Mesendoderm (in vitro differentiated cells): ENCODE data around the gene SREK1.

Source experiments
- DNase-seq: peaks from one replicate; pipeline ENCODE4 v3.0.0; 2013
- H2AK5ac ChIP-seq: 2 replicates; pipeline ENCODE4 v1.6.1; 2013; ENCODE audit warnings: low read length, inconsistent platforms
- H2BK120ac ChIP-seq: 2 replicates; pipeline ENCODE4 v1.6.1; 2013; ENCODE audit warnings: low read depth, mild to moderate bottlenecking, low read length, moderate library complexity, mixed read lengths
- H2BK15ac ChIP-seq: replicated peaks from 2 replicates; pipeline ENCODE4 v1.6.1; 2013; ENCODE audit warnings: low read depth, mild to moderate bottlenecking, moderate library complexity
- H2BK5ac ChIP-seq: 2 replicates; pipeline ENCODE4 v1.6.1; 2013; ENCODE audit warnings: low read length, inconsistent platforms
- H3K18ac ChIP-seq: 2 replicates; pipeline ENCODE4 v1.6.1; 2013; ENCODE audit warnings: mild to moderate bottlenecking, low read length, mixed read lengths
- H3K23ac ChIP-seq: one replicate; pipeline ENCODE4 v1.6.1; 2013; ENCODE audit warnings: low read length
- H3K27ac ChIP-seq: 2 replicates; pipeline ENCODE4 v1.5.1; 2013; ENCODE audit warnings: low read depth, mild to moderate bottlenecking, inconsistent platforms, low read length, moderate library complexity
- H3K27me3 ChIP-seq: 2 replicates; pipeline ENCODE4 v1.6.1; 2013; ENCODE audit warnings: low read length, control low read depth, mild to moderate bottlenecking, inconsistent platforms; ENCODE audit not compliant: insufficient read depth, poor library complexity
- H3K36me3 ChIP-seq: 2 replicates; pipeline ENCODE4 v1.6.1; 2013; ENCODE audit warnings: low read length, inconsistent platforms; ENCODE audit not compliant: control insufficient read depth, insufficient read depth
- H3K4ac ChIP-seq: one replicate; pipeline ENCODE4 v1.6.1; 2013; ENCODE audit warnings: low read depth, mild to moderate bottlenecking, low read length, moderate library complexity
- H3K4me1 ChIP-seq: 2 replicates; pipeline ENCODE4 v1.6.1; 2013; ENCODE audit warnings: low read depth, low read length, inconsistent platforms; ENCODE audit not compliant: control insufficient read depth
- H3K4me2 ChIP-seq: 2 replicates; pipeline ENCODE4 v1.6.1; 2013; ENCODE audit warnings: low read length
- H3K4me3 ChIP-seq: 2 replicates; pipeline ENCODE4 v1.5.1; 2013; ENCODE audit warnings: mild to moderate bottlenecking, low read length
- H3K56ac ChIP-seq: one replicate; pipeline ENCODE4 v1.6.1; 2013; ENCODE audit warnings: low read length
- H3K79me1 ChIP-seq: 2 replicates; pipeline ENCODE4 v1.6.1; 2013; ENCODE audit warnings: low read length, inconsistent platforms
- H3K79me2 ChIP-seq: 2 replicates; pipeline ENCODE4 v1.6.1; 2013; ENCODE audit warnings: mild to moderate bottlenecking, low read length; ENCODE audit not compliant: control insufficient read depth, insufficient read depth
- H3K9ac ChIP-seq: 2 replicates; pipeline ENCODE4 v1.6.1; 2013; ENCODE audit warnings: low read length, inconsistent platforms
- H4K5ac ChIP-seq: one replicate; pipeline ENCODE4 v1.6.1; 2013; ENCODE audit warnings: low read length
- H4K8ac ChIP-seq: one replicate; pipeline ENCODE4 v1.6.1; 2013; ENCODE audit warnings: low read depth, mild to moderate bottlenecking, control low read depth, low read length, moderate library complexity
- WGBS: extraction: QIAGEN DNeasy Blood & Tissue Kit; methylation state at CpG from one replicate; pipeline ENCODE4 v1.1.7; 2013; ENCODE audit warnings: low lambda C conversion rate, missing lambda C conversion rate; ENCODE audit not compliant: insufficient coverage; ENCODE audit errors: extremely low coverage; 5-methylcytosine and 5-hydroxymethylcytosine counted together

Gene SREK1

GRCh38 chr5:66139318-66139712 is 4.8 kb upstream of the SREK1 start:
- Histone ChIP-seq H3K4me2 (no peak overlapping the region), H2BK15ac (no peak overlapping the region), H4K8ac (no peak overlapping the region), H3K23ac (no peak overlapping the region), H3K4me3 (no peak overlapping the region), H3K18ac (no peak overlapping the region), H3K36me3 (no peaks in the 10 kb centered on the region), H3K56ac (no peak overlapping the region), H3K27ac (no peak overlapping the region), H4K5ac (no peak overlapping the region), H3K4me1 (peaks cover 3% of the 10 kb centered on the region), H3K79me2 (no peaks in the 10 kb centered on the region), H3K79me1 (no peaks in the 10 kb centered on the region), H2BK5ac (no peak overlapping the region), H3K4ac (no peak overlapping the region), H2AK5ac (no peak overlapping the region), H2BK120ac (no peak overlapping the region), H3K27me3 (no peaks in the 10 kb centered on the region), H3K9ac (no peak overlapping the region)
- WGBS, result no CpG with 5 or more reads among the region's 2 CpGs
- DNase-seq, result no peak

GRCh38 chr5:66142417-66142816 is 1.7 kb upstream of the SREK1 start:
- Histone ChIP-seq H3K23ac (no peak overlapping the region), H2BK5ac (no peak overlapping the region), H3K27me3 (no peaks in the 10 kb centered on the region), H2BK120ac (no peak overlapping the region), H3K27ac (no peak overlapping the region), H4K5ac (no peak overlapping the region), H3K79me1 (no peaks in the 10 kb centered on the region), H3K4me2 (no peak overlapping the region), H3K4me1 (peaks cover 3% of the 10 kb centered on the region), H3K4me3 (no peak overlapping the region), H3K9ac (no peak overlapping the region), H3K79me2 (peaks cover 17% of the 10 kb centered on the region), H2AK5ac (no peak overlapping the region), H4K8ac (no peak overlapping the region), H2BK15ac (no peak overlapping the region), H3K4ac (no peak overlapping the region), H3K18ac (no peak overlapping the region), H3K36me3 (no peaks in the 10 kb centered on the region), H3K56ac (no peak overlapping the region)
- DNase-seq, result no peak
- no CpG with 5 or more reads among the region's 2 CpGs for WGBS

GRCh38 chr5:66143473-66144073 is 527 bp upstream of the SREK1 start:
- peak overlapping the region; percentile 69 for H3K27ac ChIP-seq
- H2BK5ac ChIP-seq, result no peak overlapping the region
- peak overlapping the region; percentile 75 for H3K4me2 ChIP-seq
- no peak overlapping the region for H4K5ac ChIP-seq
- peak; percentile 15 for DNase-seq
- H2BK15ac ChIP-seq, result no peak overlapping the region
- H3K4ac ChIP-seq, result peak overlapping the region; percentile 87
- no peak overlapping the region for H2AK5ac ChIP-seq
- peak overlapping the region; percentile 90 for H3K9ac ChIP-seq
- H3K79me2 ChIP-seq, result peaks cover 23% of the 10 kb centered on the region
- no peaks in the 10 kb centered on the region for H3K79me1 ChIP-seq
- H3K36me3 ChIP-seq, result no peaks in the 10 kb centered on the region
- H2BK120ac ChIP-seq, result peak overlapping the region; percentile 83
- WGBS, result no CpG with 5 or more reads among the region's 16 CpGs
- peak overlapping the region; percentile 94 for H3K56ac ChIP-seq
- H3K4me1 ChIP-seq, result peaks cover 3% of the 10 kb centered on the region
- no peak overlapping the region for H3K23ac ChIP-seq
- H3K4me3 ChIP-seq, result peak overlapping the region; percentile 78
- peak overlapping the region; percentile 98 for H3K18ac ChIP-seq
- no peak overlapping the region for H4K8ac ChIP-seq
- no peaks in the 10 kb centered on the region for H3K27me3 ChIP-seq

GRCh38 chr5:66144834-66145390 is 812 bp downstream of the SREK1 start:
- peak overlapping the region; percentile 74 for H3K4ac ChIP-seq
- no peak overlapping the region for H2BK15ac ChIP-seq
- H3K36me3 ChIP-seq, result no peaks in the 10 kb centered on the region
- no peak overlapping the region for H2BK120ac ChIP-seq
- WGBS, result no CpG with 5 or more reads among the region's 22 CpGs
- peak overlapping the region; percentile 73 for H2BK5ac ChIP-seq
- H3K18ac ChIP-seq, result peak overlapping the region; percentile 91
- no peak overlapping the region for H2AK5ac ChIP-seq
- H3K27me3 ChIP-seq, result no peaks in the 10 kb centered on the region
- no peak for DNase-seq
- no peak overlapping the region for H3K23ac ChIP-seq
- H3K4me1 ChIP-seq, result peaks cover 3% of the 10 kb centered on the region
- H3K79me1 ChIP-seq, result no peaks in the 10 kb centered on the region
- H3K27ac ChIP-seq, result peak overlapping the region; percentile 100
- H3K9ac ChIP-seq, result peak overlapping the region; percentile 70
- peaks cover 33% of the 10 kb centered on the region for H3K79me2 ChIP-seq
- no peak overlapping the region for H4K5ac ChIP-seq
- H3K4me2 ChIP-seq, result peak overlapping the region; percentile 2
- no peak overlapping the region for H4K8ac ChIP-seq
- H3K56ac ChIP-seq, result peak overlapping the region; percentile 82
- peak overlapping the region; percentile 51 for H3K4me3 ChIP-seq

GRCh38 chr5:66145737-66146136 is 1.6 kb downstream of the SREK1 start:
- Histone ChIP-seq H4K5ac (no peak overlapping the region), H3K79me1 (no peaks in the 10 kb centered on the region), H2BK5ac (no peak overlapping the region), H4K8ac (no peak overlapping the region), H3K18ac (no peak overlapping the region), H2BK15ac (no peak overlapping the region), H3K23ac (no peak overlapping the region), H3K4me1 (peaks cover 3% of the 10 kb centered on the region), H3K27me3 (no peaks in the 10 kb centered on the region), H2AK5ac (no peak overlapping the region), H3K79me2 (peaks cover 41% of the 10 kb centered on the region), H3K27ac (no peak overlapping the region), H3K4me2 (no peak overlapping the region), H3K56ac (no peak overlapping the region), H3K36me3 (no peaks in the 10 kb centered on the region), H3K9ac (peak overlapping the region; percentile 20), H3K4me3 (no peak overlapping the region), H3K4ac (no peak overlapping the region), H2BK120ac (no peak overlapping the region)
- no peak for DNase-seq
- WGBS, result 100% methylated on average over 3 of the region's 8 CpGs

- no peak overlapping the region for H4K8ac ChIP-seq
- no peak overlapping the region for H2AK5ac ChIP-seq
- no peaks in the 10 kb centered on the region for H3K36me3 ChIP-seq
- no peak overlapping the region for H2BK120ac ChIP-seq
- no peak overlapping the region for H3K18ac ChIP-seq
- no peak overlapping the region for H3K4ac ChIP-seq
- no peak overlapping the region for H3K9ac ChIP-seq
- WGBS, result no CpG with 5 or more reads among the region's 3 CpGs
- no peak for DNase-seq
- no peak overlapping the region for H2BK15ac ChIP-seq
- H3K4me2 ChIP-seq, result no peak overlapping the region
- no peak overlapping the region for H3K23ac ChIP-seq
- peaks cover 2% of the 10 kb centered on the region for H3K79me1 ChIP-seq
- H3K79me2 ChIP-seq, result peaks cover 50% of the 10 kb centered on the region
- H3K4me1 ChIP-seq, result no peaks in the 10 kb centered on the region
- H3K27ac ChIP-seq, result no peak overlapping the region
- H2BK5ac ChIP-seq, result no peak overlapping the region
- H3K4me3 ChIP-seq, result no peak overlapping the region
- H3K56ac ChIP-seq, result no peak overlapping the region
- H4K5ac ChIP-seq, result no peak overlapping the region
- no peaks in the 10 kb centered on the region for H3K27me3 ChIP-seq
Observed at GRCh38 chr5:66149950-66150349, 5.8 kb downstream of the SREK1 start.
